GM10266 (cell line): ENCODE data around the gene DDX55.

Source experiments
- DNase-seq: peaks from one replicate; pipeline ENCODE4 v3.0.0; 2012; ENCODE audit errors: extremely low spot score
- TF ChIP-seq, protein P1 (sequence below): IDR thresholded peaks from 2 replicates; pipeline ENCODE4 v1.5.1; 2012; ENCODE audit warnings: mild to moderate bottlenecking, low read depth; ENCODE audit not compliant: control insufficient read depth, insufficient read depth; ENCODE audit errors: missing control alignments

The DDX55 gene

DNA sequence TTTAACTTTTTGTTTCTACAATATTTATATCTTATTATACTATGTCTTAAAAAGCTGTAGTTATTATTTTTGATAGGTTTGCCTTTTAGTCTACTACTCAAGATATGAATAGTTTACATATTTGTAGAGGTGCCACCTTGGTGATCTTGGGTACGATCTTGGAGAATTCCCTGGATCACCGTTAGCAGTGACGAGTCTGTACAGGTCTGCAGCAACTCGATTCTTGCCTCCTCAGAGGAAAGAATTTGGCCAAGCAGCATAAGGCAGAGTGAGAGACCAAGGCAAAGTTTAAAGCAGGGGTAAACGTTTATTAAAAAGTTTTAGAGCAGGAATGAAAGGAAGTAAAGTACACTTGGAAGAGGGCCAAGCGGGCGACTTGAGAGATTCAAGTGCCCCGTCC is 65.9 kb downstream of the DDX55 start:
- TF ChIP-seq, protein P1, sequence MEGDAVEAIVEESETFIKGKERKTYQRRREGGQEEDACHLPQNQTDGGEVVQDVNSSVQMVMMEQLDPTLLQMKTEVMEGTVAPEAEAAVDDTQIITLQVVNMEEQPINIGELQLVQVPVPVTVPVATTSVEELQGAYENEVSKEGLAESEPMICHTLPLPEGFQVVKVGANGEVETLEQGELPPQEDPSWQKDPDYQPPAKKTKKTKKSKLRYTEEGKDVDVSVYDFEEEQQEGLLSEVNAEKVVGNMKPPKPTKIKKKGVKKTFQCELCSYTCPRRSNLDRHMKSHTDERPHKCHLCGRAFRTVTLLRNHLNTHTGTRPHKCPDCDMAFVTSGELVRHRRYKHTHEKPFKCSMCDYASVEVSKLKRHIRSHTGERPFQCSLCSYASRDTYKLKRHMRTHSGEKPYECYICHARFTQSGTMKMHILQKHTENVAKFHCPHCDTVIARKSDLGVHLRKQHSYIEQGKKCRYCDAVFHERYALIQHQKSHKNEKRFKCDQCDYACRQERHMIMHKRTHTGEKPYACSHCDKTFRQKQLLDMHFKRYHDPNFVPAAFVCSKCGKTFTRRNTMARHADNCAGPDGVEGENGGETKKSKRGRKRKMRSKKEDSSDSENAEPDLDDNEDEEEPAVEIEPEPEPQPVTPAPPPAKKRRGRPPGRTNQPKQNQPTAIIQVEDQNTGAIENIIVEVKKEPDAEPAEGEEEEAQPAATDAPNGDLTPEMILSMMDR = no peak

More for the DNA sequence above, 65.9 kb downstream of the DDX55 start:
- no peak for DNase-seq
